Spleen (tissue), 7 donors: Measurements from ENCODE around the gene UBASH3A.

Experiments used
- POLR2A ChIP-seq, 3 donors: fragments of 450-650 bp; IDR thresholded peaks; one replicate each; pipeline ENCODE4 v1.5.1; 2017; ENCODE audit warnings: antibody characterized with exemption in 3 of 3, mild to moderate bottlenecking in 1 of 3
- TF ChIP-seq, protein P1 (sequence below), 11 experiments: fragments of 200-600 bp in 7 of 11; fragments of 450-650 bp in 4 of 11; sonication (generic) in 4 of 11; IDR thresholded peaks in 8 of 11; conservative IDR thresholded peaks in 3 of 11; 1 replicate in 7 of 11; 2 replicates in 4 of 11; pipeline versions ENCODE4 v1.4.0 to v1.8.0; 2016 to 2021; ENCODE audit warnings: antibody characterized with exemption in 11 of 11, inconsistent platforms in 4 of 11, mild to moderate bottlenecking in 1 of 11
- donor health status: DM: no; HTN: no; CAD: no; lungs with moderate emphysema.
- donor health status: DM: no; HTN: no; CAD: no.
- donor health status: DM: no; HTN: no; CAD: no.

GRCh38 chr21:42476388-42477331, 73.0 kb downstream of the UBASH3A start:
- TF ChIP-seq, protein P1, sequence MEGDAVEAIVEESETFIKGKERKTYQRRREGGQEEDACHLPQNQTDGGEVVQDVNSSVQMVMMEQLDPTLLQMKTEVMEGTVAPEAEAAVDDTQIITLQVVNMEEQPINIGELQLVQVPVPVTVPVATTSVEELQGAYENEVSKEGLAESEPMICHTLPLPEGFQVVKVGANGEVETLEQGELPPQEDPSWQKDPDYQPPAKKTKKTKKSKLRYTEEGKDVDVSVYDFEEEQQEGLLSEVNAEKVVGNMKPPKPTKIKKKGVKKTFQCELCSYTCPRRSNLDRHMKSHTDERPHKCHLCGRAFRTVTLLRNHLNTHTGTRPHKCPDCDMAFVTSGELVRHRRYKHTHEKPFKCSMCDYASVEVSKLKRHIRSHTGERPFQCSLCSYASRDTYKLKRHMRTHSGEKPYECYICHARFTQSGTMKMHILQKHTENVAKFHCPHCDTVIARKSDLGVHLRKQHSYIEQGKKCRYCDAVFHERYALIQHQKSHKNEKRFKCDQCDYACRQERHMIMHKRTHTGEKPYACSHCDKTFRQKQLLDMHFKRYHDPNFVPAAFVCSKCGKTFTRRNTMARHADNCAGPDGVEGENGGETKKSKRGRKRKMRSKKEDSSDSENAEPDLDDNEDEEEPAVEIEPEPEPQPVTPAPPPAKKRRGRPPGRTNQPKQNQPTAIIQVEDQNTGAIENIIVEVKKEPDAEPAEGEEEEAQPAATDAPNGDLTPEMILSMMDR (IDR thresholded peaks at IDR 0.05 in 8 of 11, conservative IDR thresholded peaks at IDR 0.05 in 3 of 11) = no peak
- no peak for TF ChIP-seq POLR2A (IDR thresholded peaks at IDR 0.05)
